Melanocyte of skin (primary cell): ENCODE measurements around the gene MPC1L. TPM values are rescaled to one million over a fixed set of nuclear protein-coding genes. Genes with fewer than 3 reads are reported as not detected.

ENCODE experiments used
- total RNA-seq, 2 donors: library from RNA; depleted of rRNA; stranded (reverse); fragments of >200 nt; gene quantifications; 2 replicates each; pipeline ENCODE4 v1.2.3, GENCODE V29; 2012

The MPC1L gene
- total RNA-seq: not detected

DNA sequence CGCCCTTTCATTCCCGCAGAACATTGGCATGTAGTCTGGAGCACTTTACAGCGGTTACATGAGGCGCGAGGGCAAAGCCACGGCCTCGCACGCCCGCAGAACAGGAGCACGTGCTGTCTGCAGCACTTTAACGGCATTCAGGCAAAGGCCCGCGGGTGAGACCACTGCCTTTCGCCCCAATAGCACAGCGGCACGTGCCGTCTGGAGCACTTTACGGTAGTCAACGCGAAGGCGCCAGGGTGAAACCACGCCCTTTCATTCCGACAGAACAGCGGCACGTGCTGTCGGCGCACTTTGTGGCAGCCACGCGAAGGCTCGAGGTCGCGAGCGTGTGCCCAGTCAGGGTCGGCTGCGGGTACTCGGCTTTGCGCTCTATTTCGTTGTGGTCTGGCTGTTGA, at the start of gene MPC1L:
TSS of gene MPC1L (plus strand) at position 290 of the 398 bp plus-strand sequence. CDS start 138 bp downstream, outside the sequence.

DNA sequence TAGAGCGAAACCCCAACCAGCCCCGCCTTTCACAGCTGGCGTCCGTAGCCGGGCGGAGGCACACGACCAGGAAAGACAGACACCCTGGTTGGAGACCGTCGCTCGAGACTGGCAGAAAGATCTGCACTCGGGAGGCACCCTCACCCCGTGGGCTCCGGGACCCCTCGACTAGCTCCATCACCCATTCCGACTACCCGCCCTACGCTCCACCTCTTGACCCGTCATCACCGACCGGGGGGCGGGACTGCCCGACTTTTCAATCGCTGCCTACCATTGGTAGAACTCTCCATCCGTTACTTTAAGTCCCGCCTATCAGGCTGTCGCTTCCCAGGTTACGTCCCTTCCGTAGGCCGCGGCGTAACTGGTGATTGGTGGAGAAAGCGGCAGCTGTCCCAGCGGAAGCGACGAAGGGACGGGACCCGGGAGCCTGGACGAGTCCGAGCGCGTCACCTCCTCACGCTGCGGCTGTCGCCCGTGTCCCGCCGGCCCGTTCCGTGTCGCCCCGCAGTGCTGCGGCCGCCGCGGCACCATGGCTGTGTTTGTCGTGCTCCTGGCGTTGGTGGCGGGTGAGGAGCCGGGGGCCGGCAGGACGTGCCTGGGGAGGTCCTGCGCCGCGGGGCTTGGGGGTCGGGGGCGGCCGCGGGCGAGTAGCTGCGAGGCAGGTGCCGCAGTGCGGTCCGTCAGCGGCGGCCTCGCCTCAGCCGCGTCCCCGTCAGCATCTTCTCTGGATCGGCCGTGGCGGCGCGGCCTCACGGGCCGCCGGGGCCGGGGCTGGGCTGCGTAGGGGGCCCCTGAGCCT, 42.5 kb upstream of the MPC1L start, which contains the start of gene ATP6AP2:
TSS of gene ATP6AP2 (plus strand) at position 434 of the 799 bp plus-strand sequence. CDS start at position 530, 96 bp downstream.

DNA sequence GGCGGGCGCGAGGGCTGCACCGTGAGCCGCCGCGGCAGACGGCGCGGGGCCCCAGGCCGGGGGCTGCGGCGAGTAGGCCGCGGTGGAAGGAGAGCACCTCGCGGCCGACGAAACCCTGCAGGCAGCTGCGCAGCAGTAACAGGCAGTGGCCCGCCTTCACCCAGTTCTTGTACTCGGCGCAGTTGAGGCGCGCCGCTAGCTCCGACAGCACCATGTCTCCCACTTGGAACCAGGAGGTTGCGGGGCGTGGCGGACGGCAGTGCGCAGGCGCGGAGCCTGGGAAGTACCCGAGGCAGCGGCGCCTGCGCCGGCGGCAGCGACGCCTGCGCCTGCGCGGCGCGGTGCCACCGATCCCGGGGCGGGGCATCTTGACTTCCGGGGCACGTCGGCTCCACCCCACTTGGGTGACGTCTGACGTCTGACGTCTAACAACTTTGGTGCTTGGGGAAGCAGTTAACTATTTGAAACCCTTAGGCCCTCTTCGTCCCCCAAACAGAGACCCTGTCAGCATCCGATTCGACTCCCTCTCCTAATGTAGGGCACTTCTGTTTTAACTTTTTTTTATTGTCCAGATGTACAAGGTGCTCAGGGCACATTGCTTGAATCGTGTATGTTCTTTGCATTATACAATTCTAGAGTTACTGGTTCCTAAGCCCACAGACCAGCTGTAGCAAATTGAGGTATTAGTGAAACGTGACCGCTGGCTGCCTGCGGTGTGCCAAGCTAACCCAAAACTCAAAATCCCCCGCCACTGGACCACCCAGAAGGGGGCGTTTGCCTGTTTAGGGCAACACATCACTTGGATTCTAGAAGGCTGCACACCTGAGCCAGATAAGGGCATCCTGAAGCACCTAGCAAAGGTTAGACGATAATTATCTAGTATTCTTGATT, 24.3 kb downstream of the MPC1L start, which contains the start of gene CXorf38:
TSS of gene CXorf38 (minus strand) at position 255 of the 891 bp plus-strand sequence. CDS start at position 214, 41 bp downstream.

Other genes starting within 250 kb of the MPC1L start
- gene ATP6AP2, start 42.5 kb upstream of the MPC1L start, total RNA-seq: 100 to 1,000 TPM in 1 of 2 donors, 10 to 100 TPM in 1; 96.6 to 104 TPM
- gene CXorf38, start 24.1 kb downstream of the MPC1L start, total RNA-seq: 10 to 100 TPM; 17.2 to 20.0 TPM
- gene MED14, start 112.1 kb downstream of the MPC1L start, total RNA-seq: 10 to 100 TPM; 21.0 to 25.0 TPM